ENCODE measurements around the gene IKZF2. TPM values are rescaled to one million over a fixed set of nuclear protein-coding genes. Genes with fewer than 3 reads are reported as not detected.

Gene IKZF2
- total RNA-seq, 1 donor from 2014 or later = 4.0 TPM

DNA sequence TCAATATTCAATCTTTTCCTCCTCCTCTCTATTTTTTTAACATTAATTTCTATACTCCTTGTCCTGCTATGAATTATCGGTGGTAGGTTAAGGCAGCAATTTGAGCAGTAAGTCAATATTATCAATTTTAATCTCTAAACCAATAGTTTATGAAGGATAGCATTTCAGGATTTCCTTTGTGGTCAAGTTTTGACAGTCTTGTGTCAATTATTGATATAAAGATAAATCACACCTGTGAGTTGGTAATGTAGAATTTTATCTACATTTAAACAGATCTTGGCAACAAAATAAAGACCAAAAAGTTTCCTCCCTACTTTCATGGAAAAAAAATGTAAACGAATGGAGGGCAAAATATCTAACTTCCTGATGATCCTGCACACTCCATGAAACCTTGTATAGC is 87.3 kb downstream of the IKZF2 start:
- H3K4me3 Mint-ChIP-seq (ENCODE audit: unreplicated experiment) = no peak overlapping the region
- no peak for TF ChIP-seq CTCF (IDR thresholded peaks at IDR 0.05; ENCODE audit: unreplicated experiment)

GRCh38 chr2:213057977-213058376 is 93.4 kb downstream of the IKZF2 start:
- Mint-ChIP-seq H3K27ac (ENCODE audit: unreplicated experiment) (no peak overlapping the region), H3K36me3 (ENCODE audit: low read depth, unreplicated experiment) (no peaks in the 10 kb centered on the region)

More for the DNA sequence above, 87.3 kb downstream of the IKZF2 start:
- no peak for DNase-seq (ENCODE audit: low spot score)
- H3K36me3 Mint-ChIP-seq (ENCODE audit: low read depth, unreplicated experiment) = no peaks in the 10 kb centered on the region
- no peaks in the 10 kb centered on the region for H3K27me3 Mint-ChIP-seq (ENCODE audit: unreplicated experiment)
- H3K27ac Mint-ChIP-seq (ENCODE audit: unreplicated experiment) = no peak overlapping the region
- H3K9me3 Mint-ChIP-seq (ENCODE audit: unreplicated experiment) = no peaks in the 10 kb centered on the region
- peaks cover 4% of the 10 kb centered on the region for H3K4me1 Mint-ChIP-seq (ENCODE audit: unreplicated experiment)

DNA sequence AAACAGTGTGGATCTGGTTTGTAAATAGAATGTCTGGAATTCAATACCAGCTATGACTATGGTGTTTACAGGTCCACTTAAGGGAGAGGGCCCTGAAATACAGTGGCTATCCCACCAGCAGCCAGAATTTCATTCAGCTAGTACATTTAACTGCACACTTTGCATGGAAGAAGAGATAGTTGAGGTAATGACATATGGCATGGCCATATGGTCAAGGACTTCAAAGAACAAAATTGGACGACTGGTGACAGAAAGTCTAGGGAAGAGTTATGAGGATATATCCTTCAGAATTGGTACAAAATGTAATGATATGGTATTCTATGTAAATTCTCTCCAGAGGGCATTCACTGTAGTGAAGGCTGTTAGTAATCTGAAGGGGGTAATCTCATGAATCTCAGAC is 105.0 kb downstream of the IKZF2 start:
- no peaks in the 10 kb centered on the region for H3K9me3 Mint-ChIP-seq (ENCODE audit: unreplicated experiment)
- H3K4me1 Mint-ChIP-seq (ENCODE audit: unreplicated experiment) = no peaks in the 10 kb centered on the region
- H3K27ac Mint-ChIP-seq (ENCODE audit: unreplicated experiment) = no peak overlapping the region
- H3K27me3 Mint-ChIP-seq (ENCODE audit: unreplicated experiment) = no peaks in the 10 kb centered on the region
- H3K36me3 Mint-ChIP-seq (ENCODE audit: low read depth, unreplicated experiment) = peaks cover 6% of the 10 kb centered on the region
- TF ChIP-seq CTCF (IDR thresholded peaks at IDR 0.05; ENCODE audit: unreplicated experiment) = no peak
- H3K4me3 Mint-ChIP-seq (ENCODE audit: unreplicated experiment) = no peak overlapping the region
- DNase-seq (ENCODE audit: low spot score) = no peak

More at GRCh38 chr2:213057977-213058376, 93.4 kb downstream of the IKZF2 start:
- no peak overlapping the region for H3K4me3 Mint-ChIP-seq (ENCODE audit: unreplicated experiment)
- TF ChIP-seq CTCF (IDR thresholded peaks at IDR 0.05; ENCODE audit: unreplicated experiment) = no peak
- no peaks in the 10 kb centered on the region for H3K9me3 Mint-ChIP-seq (ENCODE audit: unreplicated experiment)
- DNase-seq (ENCODE audit: low spot score) = no peak
- H3K27me3 Mint-ChIP-seq (ENCODE audit: unreplicated experiment) = no peaks in the 10 kb centered on the region
- no peaks in the 10 kb centered on the region for H3K4me1 Mint-ChIP-seq (ENCODE audit: unreplicated experiment)

GRCh38 chr2:213043566-213043965 is 107.8 kb downstream of the IKZF2 start:
- DNase-seq (ENCODE audit: low spot score) = no peak
- peaks cover 6% of the 10 kb centered on the region for H3K36me3 Mint-ChIP-seq (ENCODE audit: low read depth, unreplicated experiment)
- no peaks in the 10 kb centered on the region for H3K27me3 Mint-ChIP-seq (ENCODE audit: unreplicated experiment)
- no peaks in the 10 kb centered on the region for H3K9me3 Mint-ChIP-seq (ENCODE audit: unreplicated experiment)
- no peak overlapping the region for H3K27ac Mint-ChIP-seq (ENCODE audit: unreplicated experiment)
- H3K4me1 Mint-ChIP-seq (ENCODE audit: unreplicated experiment) = no peaks in the 10 kb centered on the region
- H3K4me3 Mint-ChIP-seq (ENCODE audit: unreplicated experiment) = no peak overlapping the region
- no peak for TF ChIP-seq CTCF (IDR thresholded peaks at IDR 0.05; ENCODE audit: unreplicated experiment)

GRCh38 chr2:213042262-213042661 is 109.2 kb downstream of the IKZF2 start:
- no peak for TF ChIP-seq CTCF (IDR thresholded peaks at IDR 0.05; ENCODE audit: unreplicated experiment)
- Mint-ChIP-seq H3K27ac (ENCODE audit: unreplicated experiment) (no peak overlapping the region), H3K4me1 (ENCODE audit: unreplicated experiment) (no peaks in the 10 kb centered on the region), H3K36me3 (ENCODE audit: low read depth, unreplicated experiment) (peaks cover 6% of the 10 kb centered on the region), H3K27me3 (ENCODE audit: unreplicated experiment) (no peaks in the 10 kb centered on the region), H3K9me3 (ENCODE audit: unreplicated experiment) (no peaks in the 10 kb centered on the region), H3K4me3 (ENCODE audit: unreplicated experiment) (no peak overlapping the region)
- no peak for DNase-seq (ENCODE audit: low spot score)
